K562 (cell line): ENCODE data around the gene HAND2. TPM values are rescaled to one million over a fixed set of nuclear protein-coding genes. Genes with fewer than 3 reads are reported as not detected.

Experiments
- ATAC-seq: fragments of 200-7000 bp; cut with Tn5 transposase; 3 replicates; pipeline ENCODE4 v1.9.1; 2020; ENCODE audit warnings: moderate library complexity
- BruUV-seq: library from RNA; stranded (reverse); fragments of 400-500 nt; replicated peaks from 2 replicates; lab custom pipeline; 2021; lab: Mats Ljungman, UMichigan
- CTCF ChIA-PET: fragments of 300-600 bp; formaldehyde crosslinking; extraction: SDS; loops from one replicate; lab custom pipeline; 2021; ENCODE audit warnings: low intra/inter-chr PET ratio; lab: Yijun Ruan, JAX
- POLR2A ChIA-PET: fragments of 300-600, 350-650 bp; sonication (Branson Sonifier 250); formaldehyde crosslinking; extraction: SDS; loops from one replicate; lab custom pipeline; 2021; ENCODE audit warnings: antibody characterized with exemption, inconsistent platforms; lab: Yijun Ruan, JAX
- DNase-seq, 4 experiments: peaks; one replicate each; pipeline versions ENCODE4 v3.0.0 to v3.0.0-alpha.2; 2011 to 2018; ENCODE audit warnings: low spot score in 3 of 4, mixed read lengths in 3 of 4; ENCODE audit errors: extremely low read depth in 1 of 4
- FAIRE-seq: peaks from 2 replicates; lab custom pipeline; 2011; peaks lifted over from hg19 to GRCh38; lab: Jason Lieb, UNC
- H2AFZ ChIP-seq: 2 replicates; pipeline ENCODE4 v1.6.0; 2011; ENCODE audit warnings: low read depth, low read length, control low read depth, inconsistent platforms
- H3K27ac ChIP-seq: fragments of 200-600 bp; 3 replicates; pipeline ENCODE4 v1.8.0; 2011; ENCODE audit warnings: low read depth, mild to moderate bottlenecking, control low read depth, inconsistent platforms, low read length, moderate library complexity, mixed read lengths; ENCODE audit errors: extremely low read depth
- H3K27me3 ChIP-seq, 2 experiments: fragments of 300-600 bp in 1 of 2; 2 replicates in 1 of 2; 3 replicates in 1 of 2; pipeline versions ENCODE4 v1.6.0 to v1.8.0; 2011; ENCODE audit warnings: inconsistent platforms in 2 of 2, low read length in 2 of 2, mild to moderate bottlenecking in 1 of 2, mixed read lengths in 1 of 2, moderate library complexity in 1 of 2; ENCODE audit not compliant: control insufficient read depth in 2 of 2, insufficient read depth in 2 of 2
- H3K36me3 ChIP-seq: fragments of 300-600 bp; 3 replicates; pipeline ENCODE4 v1.8.0; 2011; ENCODE audit warnings: mild to moderate bottlenecking, low read length, inconsistent platforms; ENCODE audit not compliant: control insufficient read depth, insufficient read depth
- H3K4me1 ChIP-seq, 2 experiments: fragments of 200-600 bp in 1 of 2; replicated peaks in 1 of 2; 2 replicates in 1 of 2; 3 replicates in 1 of 2; pipeline versions ENCODE4 v1.5.1 to v1.8.0; 2011; ENCODE audit warnings: inconsistent platforms in 2 of 2, low read length in 2 of 2, mild to moderate bottlenecking in 1 of 2, mixed read lengths in 1 of 2, moderate library complexity in 1 of 2; ENCODE audit not compliant: control insufficient read depth in 2 of 2, insufficient read depth in 2 of 2
- H3K4me2 ChIP-seq: 2 replicates; pipeline ENCODE4 v1.6.1; 2011; ENCODE audit warnings: low read length, control low read depth, inconsistent platforms, mixed read lengths; ENCODE audit not compliant: insufficient read depth
- H3K4me3 ChIP-seq: fragments of 200-600 bp; sonication (generic), shearing (Covaris generic); 2 replicates; pipeline ENCODE4 v1.5.1; 2016; ENCODE audit warnings: control low read depth, inconsistent platforms
- H3K79me2 ChIP-seq: fragments of 200-600 bp; 3 replicates; pipeline ENCODE4 v1.8.0; 2011; ENCODE audit warnings: low read length, inconsistent platforms; ENCODE audit not compliant: control insufficient read depth, insufficient read depth
- H3K9ac ChIP-seq, 2 experiments: 2 replicates each; pipeline versions ENCODE4 v1.6.0 to v1.6.1; 2011; ENCODE audit warnings: low read depth in 2 of 2, low read length in 2 of 2, control low read depth in 1 of 2, inconsistent platforms in 1 of 2, mild to moderate bottlenecking in 1 of 2, mixed read lengths in 1 of 2; ENCODE audit not compliant: insufficient read depth in 1 of 2
- H3K9me1 ChIP-seq: one replicate; pipeline ENCODE4 v1.6.0; 2011; ENCODE audit warnings: inconsistent platforms, mild to moderate bottlenecking, low read length, moderate library complexity; ENCODE audit not compliant: control insufficient read depth, insufficient read depth
- H3K9me3 ChIP-seq: replicated peaks from 2 replicates; pipeline ENCODE4 v1.5.1; 2011; ENCODE audit warnings: low read depth, low read length, inconsistent platforms; ENCODE audit not compliant: control insufficient read depth, insufficient read depth
- H4K20me1 ChIP-seq: replicated peaks from 2 replicates; pipeline ENCODE4 v1.6.1; 2011; ENCODE audit warnings: low read length, inconsistent platforms, mixed read lengths; ENCODE audit not compliant: control insufficient read depth, insufficient read depth
- BRF1 ChIP-seq: IDR thresholded peaks from 3 replicates; pipeline ENCODE4 v1.6.1; 2011; ENCODE audit warnings: borderline replicate concordance, mild to moderate bottlenecking; ENCODE audit not compliant: insufficient read length; ENCODE audit errors: extremely low read depth
- CEBPB ChIP-seq: fragments of 450-650 bp; IDR thresholded peaks from 2 replicates; pipeline ENCODE4 v1.6.1; 2016; ENCODE audit warnings: missing genetic modification characterization, missing compliant biosample characterization
- CHCHD3 ChIP-seq: fragments of 250-450 bp; sonication (Bioruptor Pico); IDR thresholded peaks from 2 replicates; pipeline ENCODE4 v2.1.2; 2022; ENCODE audit warnings: mild to moderate bottlenecking
- EP400 ChIP-seq: fragments of 450-650 bp; IDR thresholded peaks from 2 replicates; pipeline ENCODE4 v1.6.1; 2017; ENCODE audit warnings: antibody characterized with exemption, mild to moderate bottlenecking, moderate library complexity
- HDAC8 ChIP-seq: fragments of 450-650 bp; IDR thresholded peaks from 2 replicates; pipeline ENCODE4 v1.6.1; 2016; ENCODE audit warnings: mild to moderate bottlenecking, missing genetic modification characterization, moderate library complexity, missing compliant biosample characterization
- HNRNPH1 ChIP-seq: fragments of 200-400 bp; formaldehyde crosslinking; optimal IDR thresholded peaks from 2 replicates; pipeline ENCODE3; 2017; ENCODE audit warnings: low read depth, mild to moderate bottlenecking, low read length, moderate library complexity
- LCOR ChIP-seq: sonication (generic); formaldehyde crosslinking; IDR thresholded peaks from 2 replicates; pipeline ENCODE4 v1.8.0; 2022; ENCODE audit warnings: mild to moderate bottlenecking, missing genetic modification reagents
- NFATC3 ChIP-seq: fragments of 450-650 bp; IDR thresholded peaks from 2 replicates; pipeline ENCODE4 v1.6.1; 2017; ENCODE audit warnings: mild to moderate bottlenecking
- NFE2 ChIP-seq: IDR thresholded peaks from 2 replicates; pipeline ENCODE4 v1.6.1; 2014; ENCODE audit warnings: antibody characterized with exemption, low read depth
- NR4A1 ChIP-seq, 2 experiments: fragments of 250-450 bp in 1 of 2; fragments of 450-650 bp in 1 of 2; sonication (Bioruptor Pico) in 1 of 2; IDR thresholded peaks; 2 replicates each; pipeline versions ENCODE4 v1.4.0 to v1.6.1; 2016 to 2020; ENCODE audit warnings: mild to moderate bottlenecking in 2 of 2, missing compliant biosample characterization in 1 of 2, missing genetic modification characterization in 1 of 2, moderate library complexity in 1 of 2
- RAD51 ChIP-seq: fragments of 450-650 bp; IDR thresholded peaks from 2 replicates; pipeline ENCODE4 v1.7.1; 2016; ENCODE audit warnings: low read depth, mild to moderate bottlenecking, borderline replicate concordance
- RNF2 ChIP-seq: sonication (generic); IDR thresholded peaks from 2 replicates; pipeline ENCODE4 v1.6.1; 2016
- TBL1XR1 ChIP-seq, 2 experiments: IDR thresholded peaks; 2 replicates each; pipeline ENCODE4 v1.6.1; 2012; ENCODE audit warnings: improper control_type of control experiment in 2 of 2, low read length in 2 of 2, mild to moderate bottlenecking in 1 of 2
- TRIM28 ChIP-seq: fragments of 450-650 bp; IDR thresholded peaks from 2 replicates; pipeline ENCODE4 v1.6.1; 2017
- ZNF140 ChIP-seq: fragments of 250-450 bp; sonication (Bioruptor Pico); IDR thresholded peaks from 2 replicates; pipeline ENCODE4 v1.8.0; 2021; ENCODE audit warnings: moderate library complexity, mild to moderate bottlenecking, inconsistent platforms
- ZNF239 ChIP-seq: fragments of 250-450 bp; sonication (Bioruptor Pico); IDR thresholded peaks from 2 replicates; pipeline ENCODE4 v1.4.0; 2020; ENCODE audit warnings: mild to moderate bottlenecking
- WGBS: fragments of 100-300 bp; shearing (Covaris generic); methylation state at CpG from one replicate; pipeline ENCODE4 v1.1.6; 2016; ENCODE audit warnings: low coverage, mixed read lengths; ENCODE audit not compliant: insufficient coverage; ENCODE audit errors: missing lambda C conversion rate; 5-methylcytosine and 5-hydroxymethylcytosine counted together
- in situ Hi-C: fragments of 300-500 bp; cut with MboI; formaldehyde crosslinking; loops from 4 replicates; pipeline ENCODE4 v1.15.0; 2018; ENCODE audit warnings: inconsistent platforms, mixed read lengths
- intact Hi-C: fragments of 100-400 bp; cut with micrococcal nuclease; formaldehyde crosslinking; loops from 2 replicates; pipeline ENCODE4 v1.14.2; 2022
- polyA plus RNA-seq, 8 experiments: library from polyadenylated mRNA; depleted of rRNA in 4 of 8; stranded (reverse) in 5 of 8; unstranded in 3 of 8; fragments of >200 nt; fragmentation: Nextera tagmentation in 2 of 8; fragmentation: Illumina TruSeq in 1 of 8; extraction: Ambion mirVana in 2 of 8; extraction: Trizol in 1 of 8; gene quantifications; 2 replicates each; pipeline versions ENCODE4 v1.2.1 to v1.2.3, GENCODE V29; 2011 to 2014; ENCODE audit warnings: inconsistent platforms in 1 of 8, missing spikeins in 1 of 8
- total RNA-seq, 7 experiments: library from RNA; depleted of rRNA in 6 of 7; stranded (reverse); fragments of >200 nt in 6 of 7; fragmentation: Illumina TruSeq in 2 of 7; extraction: Trizol in 2 of 7; gene quantifications; 2 replicates each; pipeline versions ENCODE4 v1.2.1 to v1.2.3, GENCODE V29; 2011 to 2021; ENCODE audit warnings: low replicate concordance in 1 of 7
- TF ChIP-seq, protein P1 (sequence below), 2 experiments: fragments of 450-650 bp in 1 of 2; sonication (generic) in 1 of 2; formaldehyde crosslinking; conservative IDR thresholded peaks; 2 replicates each; pipeline versions ENCODE4 v1.4.0 to v1.8.1; 2020 to 2022; ENCODE audit warnings: mild to moderate bottlenecking in 1 of 2, missing genetic modification reagents in 1 of 2
- TF ChIP-seq, protein P2 (sequence below): sonication (generic); formaldehyde crosslinking; IDR thresholded peaks from 2 replicates; pipeline ENCODE4 v1.8.1; 2022; ENCODE audit warnings: missing genetic modification reagents
- TF ChIP-seq, protein P3 (sequence below): fragments of 450-650 bp; conservative IDR thresholded peaks from 2 replicates; pipeline ENCODE4 v1.6.1; 2016; ENCODE audit warnings: missing genetic modification characterization, low read depth, mild to moderate bottlenecking, missing compliant biosample characterization, moderate library complexity
- TF ChIP-seq, protein P4 (sequence below): fragments of 250-450 bp; sonication (Bioruptor Pico); IDR thresholded peaks from 2 replicates; pipeline ENCODE4 v1.8.0; 2021; ENCODE audit warnings: mild to moderate bottlenecking, moderate library complexity

The HAND2 gene
- total and polyA plus RNA-seq, 9 of the 15 experiments (the other 6 are each of a cell fraction or from before 2014, with no cell fraction given) = 1.7 to 12.8 (median 4.9) TPM

DNA sequence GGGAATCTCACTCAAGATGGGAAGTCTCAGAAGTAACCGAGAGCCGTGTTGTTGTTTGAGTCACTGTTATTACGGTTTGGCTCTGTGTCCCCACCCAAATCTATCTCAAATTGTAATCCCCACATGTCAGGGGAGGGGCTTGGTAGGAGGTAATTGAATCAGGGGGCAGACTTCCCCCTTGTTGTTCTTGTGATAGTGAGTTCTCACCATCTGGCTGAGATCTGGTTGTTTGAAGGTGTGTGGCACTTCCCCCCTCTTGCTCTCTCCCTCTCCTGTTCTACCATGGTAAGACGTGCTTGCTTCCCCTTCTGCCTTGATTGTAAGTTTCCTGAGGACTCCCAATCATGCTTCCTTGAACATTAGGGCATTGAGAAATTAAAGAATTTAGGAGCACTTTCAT lies 37.0 kb downstream of the HAND2 start (continued):
- TF ChIP-seq RAD51 (no peak), BRF1 (no peak), RNF2 (no peak), EP400 (no peak), ZNF239 (no peak), TBL1XR1 (IDR thresholded peaks at IDR 0.05; ENCODE audit: low read length in 2 of 2) (no peak), CHCHD3 (no peak), HDAC8 (no peak), NFATC3 (no peak), TRIM28 (no peak), NR4A1 (CRISPR knock-in tag; IDR thresholded peaks at IDR 0.05) (no peak), NR4A1 (tag; IDR thresholded peaks at IDR 0.05) (no peak)
- TF ChIP-seq, protein P1, sequence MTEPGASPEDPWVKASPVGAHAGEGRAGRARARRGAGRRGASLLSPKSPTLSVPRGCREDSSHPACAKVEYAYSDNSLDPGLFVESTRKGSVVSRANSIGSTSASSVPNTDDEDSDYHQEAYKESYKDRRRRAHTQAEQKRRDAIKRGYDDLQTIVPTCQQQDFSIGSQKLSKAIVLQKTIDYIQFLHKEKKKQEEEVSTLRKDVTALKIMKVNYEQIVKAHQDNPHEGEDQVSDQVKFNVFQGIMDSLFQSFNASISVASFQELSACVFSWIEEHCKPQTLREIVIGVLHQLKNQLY (CRISPR knock-in tag; conservative IDR thresholded peaks at IDR 0.05) = no peak
- TF ChIP-seq, all 486 proteins: peak for 0

DNA sequence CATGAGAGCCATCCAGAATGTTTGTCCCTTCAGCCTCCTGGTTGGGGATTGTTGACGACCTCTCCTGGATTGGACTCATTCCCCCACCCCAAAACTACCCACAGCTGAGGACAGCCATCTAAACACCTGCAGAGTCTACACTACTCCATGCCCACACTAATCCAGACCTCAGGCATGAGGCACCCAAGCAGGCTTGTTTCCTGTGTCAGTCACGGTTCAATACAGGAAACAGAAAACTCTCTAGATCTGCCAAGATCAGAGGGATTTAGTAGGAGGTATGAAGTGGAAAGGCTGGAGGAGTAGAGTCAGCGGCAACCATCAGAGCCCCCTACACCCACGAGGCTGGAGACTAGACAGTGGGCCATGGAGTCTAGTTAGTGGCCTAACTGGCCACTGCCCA lies 37.7 kb downstream of the HAND2 start:
- Histone ChIP-seq H3K9me3 (no peaks in the 10 kb centered on the region), H3K27ac (no peak overlapping the region), H3K9ac (no peak overlapping the region), H2AFZ (no peak overlapping the region), H3K4me3 (no peak overlapping the region), H3K4me2 (no peak overlapping the region), H3K9me1 (no peaks in the 10 kb centered on the region), H3K4me1 (no peaks in the 10 kb centered on the region; a peak in 1 of 5 replicates), H3K79me2 (no peaks in the 10 kb centered on the region), H3K36me3 (no peaks in the 10 kb centered on the region), H4K20me1 (no peaks in the 10 kb centered on the region), H3K27me3 (no peaks in the 10 kb centered on the region)
- DNase-seq (no peak), FAIRE-seq (no peak), ATAC-seq (no peak)
- in situ Hi-C loops (loop anchor here (5.0 kb wide), 1 partner anchor 70 kb away; no protein-coding TSS in a partner anchor), intact Hi-C loops (loop anchor here (5.0 kb wide), 1 partner anchor 480 kb away; no protein-coding TSS in a partner anchor)
- ChIA-PET POLR2A (interaction anchor here (0.7 kb wide), 1 partner anchor 77 kb away, joined by 3 read pairs; no protein-coding TSS in a partner anchor), CTCF (no interaction called here)
- no TSS peak for BruUV-seq
- 43% methylated on average over 4 of the region's 4 CpGs for WGBS
- TF ChIP-seq HNRNPH1 (no peak), ZNF140 (no peak), NFE2 (no peak), CEBPB (tag) (no peak), LCOR (CRISPR knock-in tag) (no peak), TRIM28 (no peak)
- TF ChIP-seq, protein P2, sequence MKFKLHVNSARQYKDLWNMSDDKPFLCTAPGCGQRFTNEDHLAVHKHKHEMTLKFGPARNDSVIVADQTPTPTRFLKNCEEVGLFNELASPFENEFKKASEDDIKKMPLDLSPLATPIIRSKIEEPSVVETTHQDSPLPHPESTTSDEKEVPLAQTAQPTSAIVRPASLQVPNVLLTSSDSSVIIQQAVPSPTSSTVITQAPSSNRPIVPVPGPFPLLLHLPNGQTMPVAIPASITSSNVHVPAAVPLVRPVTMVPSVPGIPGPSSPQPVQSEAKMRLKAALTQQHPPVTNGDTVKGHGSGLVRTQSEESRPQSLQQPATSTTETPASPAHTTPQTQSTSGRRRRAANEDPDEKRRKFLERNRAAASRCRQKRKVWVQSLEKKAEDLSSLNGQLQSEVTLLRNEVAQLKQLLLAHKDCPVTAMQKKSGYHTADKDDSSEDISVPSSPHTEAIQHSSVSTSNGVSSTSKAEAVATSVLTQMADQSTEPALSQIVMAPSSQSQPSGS (CRISPR knock-in tag) = no peak
- TF ChIP-seq, protein P3, sequence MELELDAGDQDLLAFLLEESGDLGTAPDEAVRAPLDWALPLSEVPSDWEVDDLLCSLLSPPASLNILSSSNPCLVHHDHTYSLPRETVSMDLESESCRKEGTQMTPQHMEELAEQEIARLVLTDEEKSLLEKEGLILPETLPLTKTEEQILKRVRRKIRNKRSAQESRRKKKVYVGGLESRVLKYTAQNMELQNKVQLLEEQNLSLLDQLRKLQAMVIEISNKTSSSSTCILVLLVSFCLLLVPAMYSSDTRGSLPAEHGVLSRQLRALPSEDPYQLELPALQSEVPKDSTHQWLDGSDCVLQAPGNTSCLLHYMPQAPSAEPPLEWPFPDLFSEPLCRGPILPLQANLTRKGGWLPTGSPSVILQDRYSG (tag) = no peak
- TF ChIP-seq, protein P4, sequence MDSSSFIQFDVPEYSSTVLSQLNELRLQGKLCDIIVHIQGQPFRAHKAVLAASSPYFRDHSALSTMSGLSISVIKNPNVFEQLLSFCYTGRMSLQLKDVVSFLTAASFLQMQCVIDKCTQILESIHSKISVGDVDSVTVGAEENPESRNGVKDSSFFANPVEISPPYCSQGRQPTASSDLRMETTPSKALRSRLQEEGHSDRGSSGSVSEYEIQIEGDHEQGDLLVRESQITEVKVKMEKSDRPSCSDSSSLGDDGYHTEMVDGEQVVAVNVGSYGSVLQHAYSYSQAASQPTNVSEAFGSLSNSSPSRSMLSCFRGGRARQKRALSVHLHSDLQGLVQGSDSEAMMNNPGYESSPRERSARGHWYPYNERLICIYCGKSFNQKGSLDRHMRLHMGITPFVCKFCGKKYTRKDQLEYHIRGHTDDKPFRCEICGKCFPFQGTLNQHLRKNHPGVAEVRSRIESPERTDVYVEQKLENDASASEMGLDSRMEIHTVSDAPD (CRISPR knock-in tag) = no peak
